IMR-90 (cell line): ENCODE measurements around the gene USP7. TPM values are rescaled to one million over a fixed set of nuclear protein-coding genes. Genes with fewer than 3 reads are reported as not detected.

Source experiments
- ATAC-seq: fragments of 200-7000 bp; cut with Tn5 transposase; 2 replicates; pipeline ENCODE4 v1.9.1; 2020; ENCODE audit warnings: low read depth, mild to moderate bottlenecking, moderate library complexity
- BruUV-seq: library from RNA; stranded (reverse); fragments of 400-500 nt; replicated peaks from 2 replicates; lab custom pipeline; 2021; lab: Mats Ljungman, UMichigan
- CTCF ChIA-PET: fragments of 300-600 bp; formaldehyde crosslinking; extraction: SDS; loops from one replicate; lab custom pipeline; 2021; ENCODE audit warnings: antibody characterized with exemption; lab: Yijun Ruan, JAX
- POLR2A ChIA-PET: fragments of 300-600 bp; sonication (Branson Sonifier 250); formaldehyde crosslinking; loops from one replicate; lab custom pipeline; 2022; ENCODE audit warnings: antibody characterized with exemption; ENCODE audit not compliant: unreplicated experiment; lab: Charles Lee
- DNase-seq: peaks from one replicate; pipeline ENCODE4 v3.0.0; 2013
- H2AFZ ChIP-seq: replicated peaks from 2 replicates; pipeline ENCODE3; 2013; ENCODE audit warnings: low read length, mild to moderate bottlenecking; ENCODE audit not compliant: poor library complexity
- H2AK5ac ChIP-seq: 2 replicates; pipeline ENCODE4 v1.6.1; 2013; ENCODE audit warnings: low read depth, low read length, inconsistent platforms
- H2AK9ac ChIP-seq: replicated peaks from 2 replicates; pipeline ENCODE3; 2013; ENCODE audit warnings: mild to moderate bottlenecking, low read depth, low read length, moderate library complexity; ENCODE audit not compliant: poor library complexity
- H2BK120ac ChIP-seq: 2 replicates; pipeline ENCODE4 v1.6.1; 2013; ENCODE audit warnings: low read depth, low read length, inconsistent platforms
- H2BK15ac ChIP-seq: 3 replicates; pipeline ENCODE4 v1.6.1; 2013; ENCODE audit warnings: low read depth, low read length, inconsistent platforms
- H2BK20ac ChIP-seq: 2 replicates; pipeline ENCODE4 v1.6.1; 2013; ENCODE audit warnings: low read depth, mild to moderate bottlenecking, inconsistent platforms, low read length, moderate library complexity
- H2BK5ac ChIP-seq: 2 replicates; pipeline ENCODE4 v1.6.1; 2013; ENCODE audit warnings: mild to moderate bottlenecking, low read depth, low read length, inconsistent platforms; ENCODE audit not compliant: poor library complexity, severe bottlenecking
- H3K14ac ChIP-seq: replicated peaks from 2 replicates; pipeline ENCODE4 v1.6.1; 2013; ENCODE audit warnings: low read depth, low read length, inconsistent platforms
- H3K18ac ChIP-seq: 2 replicates; pipeline ENCODE4 v1.6.1; 2013; ENCODE audit warnings: low read depth, low read length, control low read depth
- H3K23ac ChIP-seq: 2 replicates; pipeline ENCODE4 v1.6.1; 2013; ENCODE audit warnings: low read depth, low read length, inconsistent platforms
- H3K27ac ChIP-seq: 2 replicates; pipeline ENCODE4 v1.5.1; 2013; ENCODE audit warnings: mild to moderate bottlenecking, control low read depth, low read length; ENCODE audit not compliant: insufficient read depth
- H3K27me3 ChIP-seq: 2 replicates; pipeline ENCODE4 v1.6.1; 2013; ENCODE audit warnings: low read length; ENCODE audit not compliant: control insufficient read depth, insufficient read depth
- H3K36me3 ChIP-seq: 2 replicates; pipeline ENCODE4 v1.6.1; 2013; ENCODE audit warnings: low read length, mixed read lengths; ENCODE audit not compliant: control insufficient read depth, insufficient read depth
- H3K4ac ChIP-seq: 2 replicates; pipeline ENCODE4 v1.6.1; 2013; ENCODE audit warnings: low read depth, low read length, inconsistent platforms
- H3K4me1 ChIP-seq: 2 replicates; pipeline ENCODE4 v1.6.1; 2013; ENCODE audit warnings: low read length, mixed read lengths; ENCODE audit not compliant: control insufficient read depth, insufficient read depth
- H3K4me2 ChIP-seq: 2 replicates; pipeline ENCODE4 v1.6.1; 2013; ENCODE audit warnings: low read depth, mild to moderate bottlenecking, control low read depth, low read length, moderate library complexity
- H3K4me3 ChIP-seq: 2 replicates; pipeline ENCODE4 v1.5.1; 2013; ENCODE audit warnings: low read depth, mild to moderate bottlenecking, control low read depth, low read length, moderate library complexity; ENCODE audit not compliant: insufficient read depth
- H3K56ac ChIP-seq: 2 replicates; pipeline ENCODE4 v1.6.1; 2013; ENCODE audit warnings: low read length, inconsistent platforms; ENCODE audit not compliant: insufficient read depth; ENCODE audit errors: extremely low read depth
- H3K79me1 ChIP-seq, 2 experiments: 2 replicates each; pipeline ENCODE4 v1.6.1; 2013; ENCODE audit warnings: low read length in 2 of 2, inconsistent platforms in 1 of 2, low read depth in 1 of 2
- H3K9ac ChIP-seq: 2 replicates; pipeline ENCODE4 v1.6.1; 2013; ENCODE audit warnings: low read depth, low read length, control low read depth
- H3K9me1 ChIP-seq: 2 replicates; pipeline ENCODE4 v1.6.1; 2013; ENCODE audit warnings: low read length, inconsistent platforms; ENCODE audit not compliant: insufficient read depth
- H3K9me3 ChIP-seq: 2 replicates; pipeline ENCODE4 v1.6.1; 2013; ENCODE audit warnings: low read length; ENCODE audit not compliant: control insufficient read depth, insufficient read depth
- H4K20me1 ChIP-seq: 2 replicates; pipeline ENCODE4 v1.6.1; 2013; ENCODE audit warnings: low read length, inconsistent platforms; ENCODE audit not compliant: insufficient read depth
- H4K5ac ChIP-seq: 2 replicates; pipeline ENCODE4 v1.6.1; 2013; ENCODE audit warnings: mild to moderate bottlenecking, low read depth, low read length, control low read depth
- H4K8ac ChIP-seq, 2 experiments: 2 replicates each; pipeline ENCODE4 v1.6.1; 2013; ENCODE audit warnings: low read depth in 2 of 2, low read length in 2 of 2, control low read depth in 1 of 2, inconsistent platforms in 1 of 2
- H4K91ac ChIP-seq: 2 replicates; pipeline ENCODE4 v1.6.1; 2013; ENCODE audit warnings: low read depth, low read length, inconsistent platforms; ENCODE audit not compliant: insufficient read depth
- BHLHE40 ChIP-seq: fragments of 150-350 bp; IDR thresholded peaks from 2 replicates; pipeline ENCODE4 v1.6.1; 2016; ENCODE audit warnings: mild to moderate bottlenecking, low read depth, low read length
- CEBPB ChIP-seq: IDR thresholded peaks from 2 replicates; pipeline ENCODE4 v1.6.1; 2012; ENCODE audit warnings: low read depth, low read length, improper control_type of control experiment
- CHD1 ChIP-seq: IDR thresholded peaks from 2 replicates; pipeline ENCODE4 v1.6.1; 2012; ENCODE audit warnings: low read depth, low read length, improper control_type of control experiment
- ELK1 ChIP-seq: fragments of 150-350 bp; IDR thresholded peaks from 2 replicates; pipeline ENCODE4 v1.6.1; 2016; ENCODE audit warnings: low read depth, mild to moderate bottlenecking, low read length, moderate library complexity, borderline replicate concordance
- FOS ChIP-seq: fragments of 150-350 bp; IDR thresholded peaks from 2 replicates; pipeline ENCODE4 v1.6.1; 2016; ENCODE audit warnings: low read depth, low read length
- MAFK ChIP-seq: IDR thresholded peaks from 2 replicates; pipeline ENCODE4 v1.6.1; 2012; ENCODE audit warnings: low read depth, low read length, improper control_type of control experiment
- MAZ ChIP-seq: IDR thresholded peaks from 2 replicates; pipeline ENCODE4 v1.6.1; 2012; ENCODE audit warnings: low read depth, mild to moderate bottlenecking, low read length, improper control_type of control experiment, moderate library complexity, borderline replicate concordance
- MXI1 ChIP-seq: IDR thresholded peaks from 2 replicates; pipeline ENCODE4 v1.6.1; 2012; ENCODE audit warnings: low read depth, mild to moderate bottlenecking, low read length, moderate library complexity, borderline replicate concordance
- NFE2L2 ChIP-seq: fragments of 150-350 bp; IDR thresholded peaks from 2 replicates; pipeline ENCODE4 v1.6.1; 2016; ENCODE audit warnings: low read depth, mild to moderate bottlenecking, low read length
- POLR2A ChIP-seq: IDR thresholded peaks from 2 replicates; pipeline ENCODE4 v1.6.1; 2012; ENCODE audit warnings: mild to moderate bottlenecking, low read depth, low read length
- RAD21 ChIP-seq: IDR thresholded peaks from 2 replicates; pipeline ENCODE4 v1.6.1; 2012; ENCODE audit warnings: low read length, improper control_type of control experiment
- RCOR1 ChIP-seq: IDR thresholded peaks from 2 replicates; pipeline ENCODE4 v1.6.1; 2012; ENCODE audit warnings: mild to moderate bottlenecking, low read length, improper control_type of control experiment; ENCODE audit not compliant: insufficient replicate concordance
- RFX5 ChIP-seq: IDR thresholded peaks from 2 replicates; pipeline ENCODE4 v1.8.0; 2012; ENCODE audit warnings: low read depth, mild to moderate bottlenecking, low read length, moderate library complexity
- SMC3 ChIP-seq: fragments of 150-350 bp; IDR thresholded peaks from 2 replicates; pipeline ENCODE4 v1.6.1; 2016; ENCODE audit warnings: low read depth, mild to moderate bottlenecking, antibody characterized with exemption, low read length, moderate library complexity
- USF2 ChIP-seq: fragments of 150-350 bp; IDR thresholded peaks from 2 replicates; pipeline ENCODE4 v1.6.1; 2017; ENCODE audit warnings: mild to moderate bottlenecking, antibody characterized with exemption, low read length, low read depth
- WGBS, 2 experiments: methylation state at CpG; one replicate each; pipeline versions ENCODE4 v1.1.5 to v1.1.7; 2013; ENCODE audit warnings: missing lambda C conversion rate in 2 of 2; ENCODE audit not compliant: insufficient read length in 1 of 2; ENCODE audit errors: extremely low coverage in 2 of 2; 5-methylcytosine and 5-hydroxymethylcytosine counted together
- dilution Hi-C: fragments of 300-500 bp; cut with HindIII; formaldehyde crosslinking; loops from one replicate; pipeline ENCODE4 v1.14.3; 2018; ENCODE audit warnings: low sequenced_read_pairs; ENCODE audit not compliant: unreplicated experiment
- in situ Hi-C: fragments of 300-500 bp; cut with MboI; formaldehyde crosslinking; loops from 3 replicates; pipeline ENCODE4 v1.14.3; 2019; ENCODE audit warnings: low sequenced_read_pairs, inconsistent platforms, mixed read lengths
- intact Hi-C: fragments of 100-400 bp; cut with micrococcal nuclease; formaldehyde crosslinking; loops from 2 replicates; pipeline ENCODE4 v1.10.0; 2022
- polyA plus RNA-seq, 3 experiments: library from polyadenylated mRNA; depleted of rRNA; stranded (reverse); fragments of >200 nt; gene quantifications; 2 replicates each; pipeline ENCODE4 v1.2.3, GENCODE V29; 2012; ENCODE audit warnings: low replicate concordance in 1 of 3
- total RNA-seq: library from RNA; depleted of rRNA; stranded (reverse); fragments of >200 nt; gene quantifications from 2 replicates; pipeline ENCODE4 v1.2.3, GENCODE V29; 2012
- TF ChIP-seq, protein P1 (sequence below): conservative IDR thresholded peaks from 2 replicates; pipeline ENCODE4 v1.5.1; 2012; ENCODE audit warnings: mild to moderate bottlenecking, low read depth, low read length, improper control_type of control experiment

Gene USP7
- total and polyA plus RNA-seq, 2 of the 4 experiments (the other 2 are of a cell fraction) = 17.8 to 28.3 TPM

- Histone ChIP-seq H3K4me1 (no peaks in the 10 kb centered on the region), H2BK20ac (no peak overlapping the region), H3K56ac (no peak overlapping the region), H3K4ac (no peak overlapping the region), H2AK9ac (no peak overlapping the region), H3K9ac (no peak overlapping the region), H3K23ac (no peak overlapping the region), H2AFZ (no peak overlapping the region), H4K8ac (no peak overlapping the region), H3K27ac (no peak overlapping the region), H2BK5ac (no peak overlapping the region), H3K9me1 (no peaks in the 10 kb centered on the region), H3K36me3 (no peaks in the 10 kb centered on the region), H4K91ac (no peak overlapping the region), H2BK120ac (no peak overlapping the region), H4K20me1 (no peaks in the 10 kb centered on the region), H3K27me3 (peaks cover 4% of the 10 kb centered on the region; the same call in 1 of the 2 replicates), H2BK15ac (no peak overlapping the region), H4K5ac (no peak overlapping the region), H3K79me1 (no peaks in the 10 kb centered on the region), H3K9me3 (no peaks in the 10 kb centered on the region), H2AK5ac (no peak overlapping the region), H3K4me2 (no peak overlapping the region), H3K18ac (no peak overlapping the region), H3K4me3 (no peak overlapping the region), H3K14ac (no peak overlapping the region)
- no TSS peak for BruUV-seq
- ATAC-seq = no peak
- ChIA-PET CTCF (no interaction called here), POLR2A (no interaction called here)
- intact Hi-C loops (no loop called here), in situ Hi-C loops (no loop called here), dilution Hi-C loops (no loop called here)
- WGBS, 2 experiments = 62% methylated on average over 3 of the region's 6 CpGs; no CpG with 5 or more reads in 1 of the 2 experiments
- DNase-seq = no peak
- TF ChIP-seq FOS = no peak
- no peak for TF ChIP-seq RCOR1
- no peak for TF ChIP-seq MAZ
- TF ChIP-seq NFE2L2 = no peak
- TF ChIP-seq SMC3 = no peak
- TF ChIP-seq CHD1 = no peak
- no peak for TF ChIP-seq CEBPB
- TF ChIP-seq, protein P1, sequence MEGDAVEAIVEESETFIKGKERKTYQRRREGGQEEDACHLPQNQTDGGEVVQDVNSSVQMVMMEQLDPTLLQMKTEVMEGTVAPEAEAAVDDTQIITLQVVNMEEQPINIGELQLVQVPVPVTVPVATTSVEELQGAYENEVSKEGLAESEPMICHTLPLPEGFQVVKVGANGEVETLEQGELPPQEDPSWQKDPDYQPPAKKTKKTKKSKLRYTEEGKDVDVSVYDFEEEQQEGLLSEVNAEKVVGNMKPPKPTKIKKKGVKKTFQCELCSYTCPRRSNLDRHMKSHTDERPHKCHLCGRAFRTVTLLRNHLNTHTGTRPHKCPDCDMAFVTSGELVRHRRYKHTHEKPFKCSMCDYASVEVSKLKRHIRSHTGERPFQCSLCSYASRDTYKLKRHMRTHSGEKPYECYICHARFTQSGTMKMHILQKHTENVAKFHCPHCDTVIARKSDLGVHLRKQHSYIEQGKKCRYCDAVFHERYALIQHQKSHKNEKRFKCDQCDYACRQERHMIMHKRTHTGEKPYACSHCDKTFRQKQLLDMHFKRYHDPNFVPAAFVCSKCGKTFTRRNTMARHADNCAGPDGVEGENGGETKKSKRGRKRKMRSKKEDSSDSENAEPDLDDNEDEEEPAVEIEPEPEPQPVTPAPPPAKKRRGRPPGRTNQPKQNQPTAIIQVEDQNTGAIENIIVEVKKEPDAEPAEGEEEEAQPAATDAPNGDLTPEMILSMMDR = no peak
- no peak for TF ChIP-seq BHLHE40
- TF ChIP-seq RFX5 = no peak
- no peak for TF ChIP-seq MXI1
- TF ChIP-seq MAFK = no peak
- TF ChIP-seq RAD21 = no peak
- TF ChIP-seq USF2 = no peak
- no peak for TF ChIP-seq ELK1
- no peak for TF ChIP-seq POLR2A
Observed at GRCh38 chr16:8986111-8986510, 22.4 kb upstream of the USP7 start.
